WI38 (cell line): ENCODE measurements around the gene CACNA1I.

Source experiments
- H3K4me3 ChIP-seq: 2 replicates; pipeline ENCODE4 v1.5.1; 2011; ENCODE audit warnings: low read depth, mild to moderate bottlenecking, control low read depth, low read length
- CTCF ChIP-seq: IDR thresholded peaks from 2 replicates; pipeline ENCODE4 v1.5.1; 2012; ENCODE audit warnings: low read depth, mild to moderate bottlenecking, control low read depth, low read length

CACNA1I gene

GRCh38 chr22:39593931-39594285 lies 23.4 kb downstream of the CACNA1I start:
- no peak for TF ChIP-seq CTCF
- H3K4me3 ChIP-seq: no peak overlapping the region

GRCh38 chr22:39594411-39594810 lies 23.9 kb downstream of the CACNA1I start:
- H3K4me3 ChIP-seq: no peak overlapping the region

GRCh38 chr22:39595622-39596172 lies 25.1 kb downstream of the CACNA1I start:
- no peak overlapping the region for H3K4me3 ChIP-seq

More at GRCh38 chr22:39594411-39594810, 23.9 kb downstream of the CACNA1I start:
- TF ChIP-seq CTCF: no peak

GRCh38 chr22:39596601-39597000 lies 26.0 kb downstream of the CACNA1I start:
- no peak for TF ChIP-seq CTCF
- no peak overlapping the region for H3K4me3 ChIP-seq

More at GRCh38 chr22:39595622-39596172, 25.1 kb downstream of the CACNA1I start:
- no peak for TF ChIP-seq CTCF

GRCh38 chr22:39597236-39597869 lies 26.8 kb downstream of the CACNA1I start:
- no peak for TF ChIP-seq CTCF
- no peak overlapping the region for H3K4me3 ChIP-seq

GRCh38 chr22:39598017-39598965 lies 27.7 kb downstream of the CACNA1I start:
- TF ChIP-seq CTCF: no peak
- no peak overlapping the region for H3K4me3 ChIP-seq
